Mesenchymal stem cell (in vitro differentiated cells and primary cell): Measurements from ENCODE around the gene ARPC4.

Source experiments
- DNase-seq: peaks from one replicate; pipeline ENCODE4 v3.0.0-alpha.2; 2013
- H2AFZ ChIP-seq: one replicate; pipeline ENCODE4 v1.6.1; 2013; ENCODE audit warnings: low read depth, mild to moderate bottlenecking, control low read depth, inconsistent platforms, low read length, moderate library complexity
- H2AK5ac ChIP-seq: 2 replicates; pipeline ENCODE4 v1.6.1; 2013; ENCODE audit warnings: low read length, moderate library complexity, mild to moderate bottlenecking, inconsistent platforms; ENCODE audit not compliant: severe bottlenecking
- H2BK120ac ChIP-seq: one replicate; pipeline ENCODE4 v1.6.1; 2013; ENCODE audit warnings: low read depth, mild to moderate bottlenecking, inconsistent platforms, low read length, moderate library complexity
- H2BK12ac ChIP-seq, 2 experiments: one replicate each; pipeline ENCODE4 v1.6.1; 2013; ENCODE audit warnings: inconsistent platforms in 2 of 2, low read length in 2 of 2, mild to moderate bottlenecking in 2 of 2, moderate library complexity in 2 of 2, control low read depth in 1 of 2
- H2BK15ac ChIP-seq: one replicate; pipeline ENCODE4 v1.6.1; 2013; ENCODE audit warnings: mild to moderate bottlenecking, low read depth, inconsistent platforms; ENCODE audit not compliant: poor library complexity, severe bottlenecking
- H2BK5ac ChIP-seq: 2 replicates; pipeline ENCODE4 v1.6.1; 2013; ENCODE audit warnings: low read depth, mild to moderate bottlenecking, low read length, control low read depth, inconsistent platforms; ENCODE audit not compliant: poor library complexity, severe bottlenecking
- H3K14ac ChIP-seq, 2 experiments: one replicate each; pipeline ENCODE4 v1.6.1; 2013; ENCODE audit warnings: inconsistent platforms in 2 of 2, low read length in 2 of 2, control low read depth in 1 of 2, mild to moderate bottlenecking in 1 of 2, moderate library complexity in 1 of 2
- H3K18ac ChIP-seq, 2 experiments: one replicate each; pipeline ENCODE4 v1.6.1; 2013; ENCODE audit warnings: inconsistent platforms in 2 of 2, low read length in 2 of 2, control low read depth in 1 of 2, low read depth in 1 of 2, mild to moderate bottlenecking in 1 of 2
- H3K23ac ChIP-seq, 2 experiments: one replicate each; pipeline ENCODE4 v1.6.1; 2013; ENCODE audit warnings: inconsistent platforms in 2 of 2, low read length in 2 of 2, mild to moderate bottlenecking in 2 of 2, moderate library complexity in 2 of 2, control low read depth in 1 of 2
- H3K27ac ChIP-seq: 2 replicates; pipeline ENCODE4 v1.5.1; 2013; ENCODE audit warnings: mild to moderate bottlenecking, moderate library complexity, low read length, control low read depth, inconsistent platforms; ENCODE audit not compliant: poor library complexity, severe bottlenecking
- H3K27me3 ChIP-seq, 2 experiments: 2 replicates each; pipeline versions ENCODE4 v1.6.1 to v1.7.0; 2013; ENCODE audit warnings: low read length in 2 of 2, mild to moderate bottlenecking in 2 of 2, moderate library complexity in 2 of 2, control low read depth in 1 of 2, inconsistent platforms in 1 of 2; ENCODE audit not compliant: control insufficient read depth in 1 of 2, insufficient read depth in 1 of 2
- H3K36me3 ChIP-seq, 2 experiments: 2 replicates each; pipeline versions ENCODE4 v1.6.1 to v1.7.0; 2013; ENCODE audit warnings: low read length in 2 of 2, control low read depth in 1 of 2, inconsistent platforms in 1 of 2, low read depth in 1 of 2, mild to moderate bottlenecking in 1 of 2; ENCODE audit not compliant: insufficient read depth in 2 of 2, control insufficient read depth in 1 of 2
- H3K4ac ChIP-seq, 2 experiments: one replicate each; pipeline ENCODE4 v1.6.1; 2013; ENCODE audit warnings: inconsistent platforms in 2 of 2, low read length in 2 of 2, mild to moderate bottlenecking in 2 of 2, moderate library complexity in 2 of 2, control low read depth in 1 of 2, low read depth in 1 of 2
- H3K4me1 ChIP-seq: 2 replicates; pipeline ENCODE4 v1.6.1; 2013; ENCODE audit warnings: low read depth, low read length, control low read depth; ENCODE audit not compliant: control insufficient read depth, insufficient read depth
- H3K4me2 ChIP-seq: 2 replicates; pipeline ENCODE4 v1.6.1; 2013; ENCODE audit warnings: low read length, mild to moderate bottlenecking, inconsistent platforms; ENCODE audit not compliant: poor library complexity, severe bottlenecking
- H3K4me3 ChIP-seq, 2 experiments: 2 replicates each; pipeline versions ENCODE4 v1.5.1 to v1.7.0; 2013; ENCODE audit warnings: low read length in 2 of 2, mild to moderate bottlenecking in 2 of 2, control low read depth in 1 of 2, low read depth in 1 of 2; ENCODE audit not compliant: insufficient read depth in 1 of 2
- H3K79me1 ChIP-seq: replicated peaks from 2 replicates; pipeline ENCODE4 v1.6.1; 2013; ENCODE audit warnings: mild to moderate bottlenecking, control low read depth, low read length, inconsistent platforms; ENCODE audit not compliant: poor library complexity, severe bottlenecking
- H3K9ac ChIP-seq: 2 replicates; pipeline ENCODE4 v1.7.0; 2013; ENCODE audit warnings: mild to moderate bottlenecking, low read length, moderate library complexity
- H3K9me3 ChIP-seq: 2 replicates; pipeline ENCODE4 v1.7.0; 2013; ENCODE audit warnings: mild to moderate bottlenecking, low read length; ENCODE audit not compliant: control insufficient read depth
- H4K8ac ChIP-seq: one replicate; pipeline ENCODE4 v1.6.1; 2013; ENCODE audit warnings: inconsistent platforms, mild to moderate bottlenecking, low read length, moderate library complexity
- H4K91ac ChIP-seq: one replicate; pipeline ENCODE4 v1.6.1; 2013; ENCODE audit warnings: mild to moderate bottlenecking, low read length, inconsistent platforms
- WGBS: methylation state at CpG from one replicate; pipeline ENCODE4 v1.1.7; 2013; ENCODE audit warnings: mixed read lengths; 5-methylcytosine and 5-hydroxymethylcytosine counted together

The ARPC4 gene

DNA sequence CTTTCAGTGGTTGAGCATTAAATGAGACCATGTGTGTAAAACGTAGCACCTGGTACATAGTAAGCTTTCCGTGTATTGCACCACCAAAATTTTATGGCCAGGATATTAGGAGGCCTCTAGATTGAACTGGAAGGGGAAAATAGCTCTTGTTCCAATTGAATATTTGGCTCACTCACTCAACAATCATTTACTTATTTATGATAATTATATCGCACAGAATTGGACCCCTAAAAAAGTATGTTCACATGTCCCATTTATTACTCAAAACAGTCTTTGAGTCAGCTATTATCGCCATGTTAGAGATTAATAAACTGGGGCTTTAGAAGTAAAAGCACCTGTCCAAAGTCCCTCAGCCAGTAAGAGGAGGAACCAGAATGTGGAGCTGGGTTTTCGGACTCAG is 12.1 kb downstream of the ARPC4 start:
- H2BK12ac ChIP-seq = no peak overlapping the region
- H3K18ac ChIP-seq = no peak overlapping the region
- no peak overlapping the region for H4K8ac ChIP-seq
- no peaks in the 10 kb centered on the region for H3K27me3 ChIP-seq
- H2BK15ac ChIP-seq = no peak overlapping the region
- no peak overlapping the region for H3K23ac ChIP-seq
- no peak overlapping the region for H3K4me3 ChIP-seq
- no peak overlapping the region for H2AFZ ChIP-seq
- no peak overlapping the region for H3K4ac ChIP-seq
- peaks cover 9% of the 10 kb centered on the region for H3K4me1 ChIP-seq
- H2BK120ac ChIP-seq = no peak overlapping the region
- H3K36me3 ChIP-seq = peaks cover 66 to 67% of the 10 kb centered on the region in 2 experiments
- peaks cover 30% of the 10 kb centered on the region for H3K79me1 ChIP-seq
- no peak overlapping the region for H3K9ac ChIP-seq
- H2BK5ac ChIP-seq = no peak overlapping the region
- H3K14ac ChIP-seq = no peak overlapping the region
- no peak overlapping the region for H3K4me2 ChIP-seq
- no peak overlapping the region for H2AK5ac ChIP-seq
- DNase-seq = no peak
- H3K27ac ChIP-seq = no peak overlapping the region
- H3K9me3 ChIP-seq = no peaks in the 10 kb centered on the region
- 96% methylated on average over 5 of the region's 5 CpGs for WGBS
- H4K91ac ChIP-seq = no peak overlapping the region

DNA sequence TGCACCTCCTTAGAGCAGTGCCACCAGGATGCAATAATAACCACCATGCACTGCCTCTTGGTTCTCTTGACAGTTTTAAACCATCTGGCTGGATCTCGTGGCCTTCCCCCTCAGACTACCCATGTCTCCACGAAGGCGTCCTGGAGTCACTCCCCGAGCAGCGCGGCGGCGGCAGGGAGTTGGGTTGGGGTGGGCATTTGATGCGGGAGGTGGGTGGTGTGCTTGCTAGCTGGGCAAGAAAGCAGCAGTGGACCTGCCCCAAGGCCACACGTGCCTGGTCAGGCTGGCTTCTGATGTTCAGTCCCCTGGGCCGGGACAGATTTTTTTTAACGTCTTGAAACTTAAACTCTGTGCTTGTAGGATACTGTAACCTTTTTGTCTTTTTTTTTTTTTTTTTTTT is 13.3 kb downstream of the ARPC4 start:
- H3K4me3 ChIP-seq = no peak overlapping the region

DNA sequence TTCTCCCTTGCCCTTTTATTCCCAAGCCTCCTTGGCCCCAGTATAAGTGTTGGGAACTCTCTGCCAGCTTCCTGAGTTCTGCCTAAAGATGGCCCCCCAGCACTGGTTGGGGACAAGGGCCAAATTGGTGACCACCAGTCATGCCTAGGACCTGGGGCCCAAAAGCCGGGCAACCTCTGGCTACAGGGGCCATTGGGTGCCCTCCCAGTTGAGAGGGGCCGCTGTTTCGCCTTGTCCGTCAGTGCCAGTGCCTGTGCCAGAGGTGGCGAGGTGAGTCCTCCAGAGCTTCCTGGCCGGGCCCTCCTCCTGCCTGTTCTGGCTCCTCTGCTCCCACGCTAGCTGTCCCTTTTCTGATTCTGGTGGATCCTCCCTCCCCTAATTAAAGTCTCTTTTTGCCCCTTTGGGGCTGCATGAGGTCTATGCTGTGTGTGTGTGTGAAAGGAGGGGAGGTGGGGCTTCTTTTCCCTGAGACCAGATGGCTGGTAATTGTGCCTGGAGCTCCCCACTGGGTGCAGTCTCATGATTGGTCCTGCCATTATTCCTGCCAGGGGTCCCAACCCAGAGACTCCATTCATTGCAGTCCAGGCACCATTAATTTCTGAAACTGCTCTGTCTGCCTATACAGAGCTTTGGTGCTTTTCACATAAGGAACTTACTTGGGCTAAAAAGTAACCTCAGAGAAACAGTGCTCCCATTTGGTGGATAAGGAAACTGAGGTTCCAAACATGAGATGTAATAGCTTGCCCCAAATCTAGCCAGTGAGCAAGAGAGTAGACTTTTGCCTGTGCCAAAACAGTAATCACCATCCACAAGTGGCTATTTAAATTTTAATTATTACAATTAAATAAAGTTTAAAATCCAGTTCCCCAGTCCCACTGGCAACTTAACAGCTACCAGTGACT is 14.1 kb downstream of the ARPC4 start:
- no peak overlapping the region for H2BK15ac ChIP-seq
- DNase-seq = no peak
- H3K4me3 ChIP-seq = no peak overlapping the region
- H3K14ac ChIP-seq = no peak overlapping the region
- no peaks in the 10 kb centered on the region for H3K9me3 ChIP-seq
- H4K91ac ChIP-seq = no peak overlapping the region
- H4K8ac ChIP-seq = no peak overlapping the region
- H3K36me3 ChIP-seq = peaks cover 49 to 51% of the 10 kb centered on the region in 2 experiments
- H3K27ac ChIP-seq = no peak overlapping the region
- H2BK12ac ChIP-seq = no peak overlapping the region
- no peaks in the 10 kb centered on the region for H3K27me3 ChIP-seq
- H3K4me1 ChIP-seq = peaks cover 17% of the 10 kb centered on the region
- H3K9ac ChIP-seq = no peak overlapping the region
- H2AK5ac ChIP-seq = no peak overlapping the region
- H3K4me2 ChIP-seq = no peak overlapping the region
- no peak overlapping the region for H2AFZ ChIP-seq
- no peak overlapping the region for H2BK5ac ChIP-seq
- H3K79me1 ChIP-seq = peaks cover 20% of the 10 kb centered on the region
- no peak overlapping the region for H2BK120ac ChIP-seq
- no peak overlapping the region for H3K23ac ChIP-seq
- no peak overlapping the region for H3K4ac ChIP-seq
- H3K18ac ChIP-seq = no peak overlapping the region
- 100% methylated on average over 5 of the region's 7 CpGs for WGBS

More for the DNA sequence above, 13.3 kb downstream of the ARPC4 start:
- Histone ChIP-seq H3K18ac (no peak overlapping the region), H3K27me3 (no peaks in the 10 kb centered on the region), H2AFZ (no peak overlapping the region), H3K79me1 (peaks cover 26% of the 10 kb centered on the region), H3K23ac (no peak overlapping the region), H2BK120ac (no peak overlapping the region), H3K27ac (no peak overlapping the region), H3K4me1 (peaks cover 17% of the 10 kb centered on the region), H4K91ac (no peak overlapping the region), H2BK12ac (no peak overlapping the region), H3K4me2 (no peak overlapping the region), H2AK5ac (no peak overlapping the region), H2BK15ac (no peak overlapping the region), H3K9me3 (no peaks in the 10 kb centered on the region), H3K36me3 (peaks cover 56 to 57% of the 10 kb centered on the region in 2 experiments), H3K14ac (no peak overlapping the region), H4K8ac (no peak overlapping the region), H2BK5ac (no peak overlapping the region), H3K9ac (no peak overlapping the region), H3K4ac (no peak overlapping the region)
- no peak for DNase-seq
- WGBS = 100% methylated on average over 10 of the region's 12 CpGs

DNA sequence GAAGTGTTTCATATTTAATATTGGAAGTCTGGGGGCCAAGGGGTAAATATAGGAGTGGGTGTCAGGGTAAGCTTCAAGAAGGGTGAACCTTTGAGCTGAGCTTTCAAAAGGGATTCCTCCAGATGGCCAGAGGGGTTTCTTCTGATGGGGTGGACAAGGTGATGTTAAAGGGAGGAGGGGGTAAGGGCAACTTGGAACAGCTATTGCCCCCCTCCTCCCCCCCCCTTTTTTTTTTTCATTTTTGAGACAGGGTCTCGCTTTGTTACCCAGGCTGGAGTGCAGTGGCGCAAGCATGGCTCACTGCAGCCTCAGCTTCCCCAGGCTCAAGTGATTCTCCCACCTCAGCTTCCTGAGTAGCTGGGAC is 15.1 kb downstream of the ARPC4 start:
- H3K4me3 ChIP-seq = no peak overlapping the region
- H3K4me1 ChIP-seq = peaks cover 17% of the 10 kb centered on the region
- H2AK5ac ChIP-seq = no peak overlapping the region
- H3K18ac ChIP-seq = no peak overlapping the region
- no peak overlapping the region for H4K8ac ChIP-seq
- no peak overlapping the region for H2AFZ ChIP-seq
- H3K4ac ChIP-seq = no peak overlapping the region
- H2BK120ac ChIP-seq = no peak overlapping the region
- H2BK15ac ChIP-seq = no peak overlapping the region
- no peak overlapping the region for H4K91ac ChIP-seq
- no peak overlapping the region for H3K4me2 ChIP-seq
- peaks cover 47 to 52% of the 10 kb centered on the region in 2 experiments for H3K36me3 ChIP-seq
- no peak overlapping the region for H3K14ac ChIP-seq
- H3K27ac ChIP-seq = no peak overlapping the region
- H2BK12ac ChIP-seq = no peak overlapping the region
- no peak overlapping the region for H3K23ac ChIP-seq
- WGBS = no CpG with 5 or more reads among the region's 2 CpGs
- H3K9ac ChIP-seq = peak overlapping the region; percentile 39
- H3K79me1 ChIP-seq = peaks cover 21% of the 10 kb centered on the region
- no peak overlapping the region for H2BK5ac ChIP-seq
- H3K9me3 ChIP-seq = no peaks in the 10 kb centered on the region
- no peaks in the 10 kb centered on the region for H3K27me3 ChIP-seq
- DNase-seq = no peak
